Calu3 (cell line): ENCODE data around the gene AP3B1. TPM values are rescaled to one million over a fixed set of nuclear protein-coding genes. Genes with fewer than 3 reads are reported as not detected.

ENCODE experiments used
- BruUV-seq: library from RNA; stranded (reverse); fragments of 400-500 nt; replicated peaks from 2 replicates; lab custom pipeline; 2021; lab: Mats Ljungman, UMichigan
- CTCF ChIA-PET: fragments of 300-600 bp; sonication (Branson Sonifier 250); formaldehyde crosslinking; loops from one replicate; lab custom pipeline; 2022; ENCODE audit warnings: antibody characterized with exemption; lab: Charles Lee
- DNase-seq: peaks from one replicate; pipeline ENCODE4 v3.0.0; 2022
- H3K27ac Mint-ChIP-seq: one replicate; pipeline ENCODE4 v1.8.0; 2022; ENCODE audit warnings: mixed read lengths; ENCODE audit not compliant: unreplicated experiment
- H3K27me3 Mint-ChIP-seq: one replicate; pipeline ENCODE4 v1.8.0; 2022; ENCODE audit warnings: mixed read lengths; ENCODE audit not compliant: unreplicated experiment
- H3K36me3 Mint-ChIP-seq: one replicate; pipeline ENCODE4 v1.8.0; 2022; ENCODE audit warnings: mild to moderate bottlenecking, moderate library complexity, mixed read lengths; ENCODE audit not compliant: insufficient read depth, unreplicated experiment
- H3K4me1 Mint-ChIP-seq: one replicate; pipeline ENCODE4 v1.8.0; 2022; ENCODE audit warnings: mild to moderate bottlenecking, low read depth, mixed read lengths; ENCODE audit not compliant: unreplicated experiment
- H3K4me3 Mint-ChIP-seq: one replicate; pipeline ENCODE4 v1.8.0; 2022; ENCODE audit warnings: mild to moderate bottlenecking, low read depth, moderate library complexity, mixed read lengths; ENCODE audit not compliant: unreplicated experiment
- H3K9me3 Mint-ChIP-seq: one replicate; pipeline ENCODE4 v1.8.0; 2022; ENCODE audit warnings: low read depth, mixed read lengths; ENCODE audit not compliant: unreplicated experiment
- intact Hi-C: fragments of 100-400 bp; cut with micrococcal nuclease; formaldehyde crosslinking; loops from one replicate; pipeline ENCODE4 v1.10.0; 2022; ENCODE audit not compliant: unreplicated experiment
- total RNA-seq: library from RNA; stranded (reverse); gene quantifications from 2 replicates; pipeline ENCODE4 v1.2.3, GENCODE V29; 2022
- TF ChIP-seq, protein P1 (sequence below): fragments of 200-600 bp; IDR thresholded peaks from one replicate; pipeline ENCODE4 v1.8.0; 2022; ENCODE audit warnings: antibody characterized with exemption; ENCODE audit not compliant: unreplicated experiment

Gene AP3B1
- total RNA-seq, 1 experiment from 2014 or later, result 66.9 TPM

GRCh38 chr5:78126536-78126935, 168.0 kb downstream of the AP3B1 start:
- H3K9me3 Mint-ChIP-seq, result no peaks in the 10 kb centered on the region
- H3K4me3 Mint-ChIP-seq, result no peak overlapping the region
- DNase-seq, result no peak
- intact Hi-C loops, result no loop called here
- no peaks in the 10 kb centered on the region for H3K27me3 Mint-ChIP-seq
- no TSS peak for BruUV-seq
- no peaks in the 10 kb centered on the region for H3K36me3 Mint-ChIP-seq
- TF ChIP-seq, protein P1, sequence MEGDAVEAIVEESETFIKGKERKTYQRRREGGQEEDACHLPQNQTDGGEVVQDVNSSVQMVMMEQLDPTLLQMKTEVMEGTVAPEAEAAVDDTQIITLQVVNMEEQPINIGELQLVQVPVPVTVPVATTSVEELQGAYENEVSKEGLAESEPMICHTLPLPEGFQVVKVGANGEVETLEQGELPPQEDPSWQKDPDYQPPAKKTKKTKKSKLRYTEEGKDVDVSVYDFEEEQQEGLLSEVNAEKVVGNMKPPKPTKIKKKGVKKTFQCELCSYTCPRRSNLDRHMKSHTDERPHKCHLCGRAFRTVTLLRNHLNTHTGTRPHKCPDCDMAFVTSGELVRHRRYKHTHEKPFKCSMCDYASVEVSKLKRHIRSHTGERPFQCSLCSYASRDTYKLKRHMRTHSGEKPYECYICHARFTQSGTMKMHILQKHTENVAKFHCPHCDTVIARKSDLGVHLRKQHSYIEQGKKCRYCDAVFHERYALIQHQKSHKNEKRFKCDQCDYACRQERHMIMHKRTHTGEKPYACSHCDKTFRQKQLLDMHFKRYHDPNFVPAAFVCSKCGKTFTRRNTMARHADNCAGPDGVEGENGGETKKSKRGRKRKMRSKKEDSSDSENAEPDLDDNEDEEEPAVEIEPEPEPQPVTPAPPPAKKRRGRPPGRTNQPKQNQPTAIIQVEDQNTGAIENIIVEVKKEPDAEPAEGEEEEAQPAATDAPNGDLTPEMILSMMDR, result no peak
- H3K27ac Mint-ChIP-seq, result no peak overlapping the region
- no peaks in the 10 kb centered on the region for H3K4me1 Mint-ChIP-seq
- CTCF ChIA-PET, result interaction anchor here (0.7 kb wide), 1 partner anchor 70 kb away, joined by 8 read pairs; no protein-coding TSS in a partner anchor

DNA sequence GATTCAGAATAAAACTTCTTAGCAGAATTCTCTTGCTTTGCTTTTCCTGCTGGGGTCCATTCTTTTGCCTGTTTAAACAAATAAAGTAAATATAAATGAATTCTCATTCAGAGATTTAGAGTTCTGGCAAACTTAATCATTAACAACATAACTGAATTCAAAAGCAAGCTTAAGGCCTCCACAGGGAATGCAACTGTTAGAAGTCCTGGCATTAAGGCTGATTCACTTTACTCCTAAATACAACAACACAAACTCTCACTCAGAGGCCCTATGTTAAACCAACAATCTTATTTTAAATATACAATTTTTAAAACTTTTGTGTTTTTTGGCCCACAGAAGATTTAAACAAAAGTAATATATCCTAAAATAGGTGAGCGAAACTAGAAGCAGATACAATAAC, 178.3 kb downstream of the AP3B1 start:
- TF ChIP-seq, protein P1, result no peak
- Mint-ChIP-seq H3K4me3 (no peak overlapping the region), H3K4me1 (peaks cover 8% of the 10 kb centered on the region), H3K27ac (no peak overlapping the region), H3K27me3 (no peaks in the 10 kb centered on the region), H3K36me3 (peaks cover 11% of the 10 kb centered on the region), H3K9me3 (peaks cover 9% of the 10 kb centered on the region)
- DNase-seq, result no peak
- CTCF ChIA-PET, result no interaction called here
- intact Hi-C loops, result no loop called here
- no TSS peak for BruUV-seq

- DNase-seq, result no peak
- Mint-ChIP-seq H3K4me3 (no peak overlapping the region), H3K4me1 (peaks cover 8% of the 10 kb centered on the region), H3K27me3 (no peaks in the 10 kb centered on the region), H3K27ac (no peak overlapping the region), H3K9me3 (no peaks in the 10 kb centered on the region), H3K36me3 (peaks cover 11% of the 10 kb centered on the region)
- TF ChIP-seq, protein P1, result no peak
- intact Hi-C loops, result no loop called here
- no TSS peak for BruUV-seq
- CTCF ChIA-PET, result no interaction called here
These were observed 180.7 kb downstream of the AP3B1 start for GRCh38 chr5:78113689-78114264.

- TF ChIP-seq, protein P1, result no peak
- BruUV-seq, result no TSS peak
- H3K9me3 Mint-ChIP-seq, result no peaks in the 10 kb centered on the region
- no peak overlapping the region for H3K4me3 Mint-ChIP-seq
- CTCF ChIA-PET, result no interaction called here
- peaks cover 8% of the 10 kb centered on the region for H3K4me1 Mint-ChIP-seq
- H3K27me3 Mint-ChIP-seq, result no peaks in the 10 kb centered on the region
- no peak overlapping the region for H3K27ac Mint-ChIP-seq
- intact Hi-C loops, result no loop called here
- H3K36me3 Mint-ChIP-seq, result peaks cover 11% of the 10 kb centered on the region
- DNase-seq, result no peak
These were observed 181.6 kb downstream of the AP3B1 start for GRCh38 chr5:78112931-78113330.
